GM12878 (cell line): ENCODE measurements around the gene SRC. TPM values are rescaled to one million over a fixed set of nuclear protein-coding genes. Genes with fewer than 3 reads are reported as not detected.

Experiments used
- ATAC-seq: fragments of 200-7000 bp; cut with Tn5 transposase; 3 replicates; pipeline ENCODE4 v1.9.1; 2020; ENCODE audit warnings: mild to moderate bottlenecking, moderate library complexity
- BruUV-seq: library from RNA; stranded (reverse); fragments of 400-500 nt; replicated peaks from 2 replicates; lab custom pipeline; 2021; lab: Mats Ljungman, UMichigan
- CTCF ChIA-PET: fragments of 300-600 bp; sonication (Branson Sonifier 250); formaldehyde crosslinking; extraction: SDS; loops from one replicate; lab custom pipeline; 2021; ENCODE audit warnings: inconsistent platforms; lab: Yijun Ruan, JAX
- POLR2A ChIA-PET: fragments of 350-600 bp; formaldehyde crosslinking; extraction: SDS; loops from one replicate; lab custom pipeline; 2021; ENCODE audit warnings: inconsistent platforms; lab: Charles Lee
- RAD21 ChIA-PET: fragments of 300-600 bp; sonication (Branson Sonifier 250); formaldehyde crosslinking; loops from one replicate; lab custom pipeline; 2023; ENCODE audit warnings: antibody characterized with exemption; ENCODE audit not compliant: unreplicated experiment; lab: Charles Lee
- SMC1A ChIA-PET: fragments of 300-600 bp; sonication (Branson Sonifier 250); formaldehyde crosslinking; loops from one replicate; lab custom pipeline; 2023; ENCODE audit not compliant: unreplicated experiment, uncharacterized antibody; lab: Charles Lee
- DNase-seq: peaks from one replicate; pipeline ENCODE4 v3.0.0-alpha.2; 2011; ENCODE audit warnings: low read depth, low spot score
- FAIRE-seq: peaks from 3 replicates; lab custom pipeline; 2011; peaks lifted over from hg19 to GRCh38; lab: Jason Lieb, UNC
- H2AFZ ChIP-seq: 2 replicates; pipeline ENCODE4 v1.6.0; 2011; ENCODE audit warnings: low read depth, low read length, control low read depth; ENCODE audit not compliant: control insufficient read depth
- H3K27ac ChIP-seq: 2 replicates; pipeline ENCODE4 v1.5.1; 2011; ENCODE audit warnings: control low read depth; ENCODE audit not compliant: control insufficient read depth, insufficient read depth
- H3K27me3 ChIP-seq, 2 experiments: replicated peaks in 1 of 2; 2 replicates each; pipeline versions ENCODE4 v1.6.0 to v1.6.1; 2011; ENCODE audit warnings: low read length in 1 of 2; ENCODE audit not compliant: control insufficient read depth in 2 of 2, insufficient read depth in 2 of 2
- H3K36me3 ChIP-seq, 2 experiments: 2 replicates each; pipeline ENCODE4 v1.5.1; 2011; ENCODE audit warnings: low read length in 1 of 2; ENCODE audit not compliant: control insufficient read depth in 2 of 2, insufficient read depth in 2 of 2
- H3K4me1 ChIP-seq: 2 replicates; pipeline ENCODE4 v1.6.1; 2011; ENCODE audit warnings: mild to moderate bottlenecking, low read length, moderate library complexity, mixed read lengths; ENCODE audit not compliant: control insufficient read depth, insufficient read depth
- H3K4me2 ChIP-seq: 2 replicates; pipeline ENCODE4 v1.6.0; 2011; ENCODE audit warnings: control low read depth; ENCODE audit not compliant: control insufficient read depth, insufficient read depth
- H3K4me3 ChIP-seq: fragments of 200-600 bp; sonication (generic); 2 replicates; pipeline ENCODE4 v1.5.1; 2016
- H3K79me2 ChIP-seq: 2 replicates; pipeline ENCODE4 v1.6.0; 2011; ENCODE audit warnings: low read length; ENCODE audit not compliant: control insufficient read depth, insufficient read depth
- H3K9ac ChIP-seq: 2 replicates; pipeline ENCODE4 v1.8.0; 2011; ENCODE audit warnings: low read length, control low read depth, mixed read lengths; ENCODE audit not compliant: control insufficient read depth, insufficient read depth
- H3K9me3 ChIP-seq: replicated peaks from 3 replicates; pipeline ENCODE4 v1.5.1; 2011; ENCODE audit warnings: mild to moderate bottlenecking, low read length; ENCODE audit not compliant: control insufficient read depth, insufficient read depth
- H4K20me1 ChIP-seq: 2 replicates; pipeline ENCODE4 v1.6.0; 2011; ENCODE audit not compliant: control insufficient read depth, insufficient read depth
- NR2F1 ChIP-seq: fragments of 450-650 bp; conservative IDR thresholded peaks from 2 replicates; pipeline ENCODE4 v1.6.1; 2017; ENCODE audit warnings: mild to moderate bottlenecking
- POLR2A ChIP-seq: IDR thresholded peaks from 2 replicates; pipeline ENCODE4 v1.6.1; 2011; ENCODE audit warnings: low read depth, mild to moderate bottlenecking, low read length
- POLR2AphosphoS5 ChIP-seq: IDR thresholded peaks from 2 replicates; pipeline ENCODE4 v1.6.1; 2011; ENCODE audit warnings: mild to moderate bottlenecking, low read length, inconsistent platforms
- RBBP5 ChIP-seq: fragments of 200-600 bp; sonication (generic); conservative IDR thresholded peaks from 2 replicates; pipeline ENCODE4 v1.6.1; 2016
- STAT3 ChIP-seq: IDR thresholded peaks from 2 replicates; pipeline ENCODE4 v1.6.1; 2011; ENCODE audit warnings: low read depth, low read length, improper control_type of control experiment
- TCF12 ChIP-seq: IDR thresholded peaks from 2 replicates; pipeline ENCODE4 v1.6.1; 2011; ENCODE audit warnings: low read depth, mild to moderate bottlenecking, low read length
- ZNF384 ChIP-seq: IDR thresholded peaks from 2 replicates; pipeline ENCODE4 v1.6.1; 2012; ENCODE audit warnings: low read depth, mild to moderate bottlenecking, low read length, improper control_type of control experiment, borderline replicate concordance
- ZSCAN29 ChIP-seq: fragments of 450-650 bp; IDR thresholded peaks from 2 replicates; pipeline ENCODE4 v1.6.1; 2017; ENCODE audit warnings: mild to moderate bottlenecking, moderate library complexity
- WGBS: methylation state at CpG from one replicate; pipeline ENCODE4 v1.1.6; 2016; ENCODE audit warnings: low lambda C conversion rate; ENCODE audit not compliant: insufficient replicate concordance, insufficient coverage; ENCODE audit errors: missing lambda C conversion rate; 5-methylcytosine and 5-hydroxymethylcytosine counted together
- in situ Hi-C: fragments of 300-500 bp; cut with MboI; formaldehyde crosslinking; loops from 9 replicates; pipeline ENCODE4 v1.14.3; 2018; ENCODE audit warnings: mixed read lengths
- intact Hi-C: fragments of 100-400 bp; cut with micrococcal nuclease; formaldehyde crosslinking; loops from one replicate; pipeline ENCODE4 v1.14.2; 2022; ENCODE audit not compliant: unreplicated experiment
- polyA plus RNA-seq, 11 experiments: library from polyadenylated mRNA; depleted of rRNA in 4 of 11; unstranded in 6 of 11; stranded (reverse) in 5 of 11; fragments of >200 nt; fragmentation: Nextera tagmentation in 4 of 11; fragmentation: Illumina TruSeq in 1 of 11; extraction: Ambion mirVana in 4 of 11; extraction: Trizol in 1 of 11; gene quantifications; 1 replicate in 1 of 11; 2 replicates in 10 of 11; pipeline versions ENCODE4 v1.2.1 to v1.2.3, GENCODE V29; 2011 to 2016; ENCODE audit warnings: inconsistent platforms in 2 of 11, missing spikeins in 2 of 11, low read depth in 1 of 11
- total RNA-seq, 4 experiments: library from RNA; depleted of rRNA in 3 of 4; stranded (reverse); fragments of >200 nt in 3 of 4; fragmentation: Illumina TruSeq in 1 of 4; extraction: Trizol in 1 of 4; gene quantifications; 2 replicates each; pipeline versions ENCODE4 v1.2.1 to v1.2.3, GENCODE V29; 2013 to 2021
- TF ChIP-seq, protein P1 (sequence below): fragments of 450-650 bp; IDR thresholded peaks from 2 replicates; pipeline ENCODE4 v1.6.1; 2018; ENCODE audit warnings: borderline replicate concordance, mild to moderate bottlenecking; ENCODE audit not compliant: partially characterized antibody

Gene SRC
- total and polyA plus RNA-seq, 10 of the 15 experiments (the other 5 are each of a cell fraction or from before 2014, with no cell fraction given): 0.60 to 71.3 (median 27.2) TPM

DNA sequence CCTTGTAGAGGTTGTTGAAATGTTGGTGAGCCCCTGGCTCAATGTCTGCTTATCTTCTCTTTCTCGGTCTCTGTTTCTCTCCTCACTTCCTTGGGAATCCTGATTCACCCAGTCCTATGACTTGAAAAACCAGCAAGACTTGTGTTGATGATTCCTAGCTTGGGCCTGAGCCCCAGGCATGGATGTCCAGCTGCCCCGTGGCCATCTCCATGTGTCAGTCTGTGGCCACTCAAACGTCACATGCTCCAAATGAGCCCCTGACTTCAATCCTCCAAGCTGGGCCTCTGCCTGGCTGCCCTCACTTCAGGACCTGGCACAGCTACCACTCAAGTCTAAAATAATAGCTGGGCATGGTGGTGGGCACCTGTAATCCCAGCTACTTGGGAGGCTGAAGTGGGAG is 81.0 kb downstream of the SRC start:
- intact Hi-C loops (no loop called here), in situ Hi-C loops (no loop called here)
- WGBS: 7% methylated on average over 3 of the region's 3 CpGs
- no peak for ATAC-seq
- TF ChIP-seq POLR2AphosphoS5 (no peak), ZSCAN29 (no peak), POLR2A (no peak), NR2F1 (no peak), TCF12 (no peak)
- no peak overlapping the region for H3K27ac ChIP-seq
- ChIA-PET POLR2A (no interaction called here), RAD21 (no interaction called here), SMC1A (interaction anchor here (0.5 to 1.2 kb wide), 3 partner anchors 51 to 443 kb away, joined by 3 read pairs; no protein-coding TSS in a partner anchor), CTCF (interaction anchor here (1.7 kb wide), 1 partner anchor 238 kb away, joined by 4 read pairs; no protein-coding TSS in a partner anchor)
- no peaks in the 10 kb centered on the region for H3K36me3 ChIP-seq
- no peak overlapping the region for H3K9ac ChIP-seq
- H2AFZ ChIP-seq: no peak overlapping the region
- no peaks in the 10 kb centered on the region for H3K9me3 ChIP-seq
- no peak for FAIRE-seq
- H3K4me1 ChIP-seq: no peaks in the 10 kb centered on the region
- no peak overlapping the region for H3K4me3 ChIP-seq
- BruUV-seq: no TSS peak
- H4K20me1 ChIP-seq: no peaks in the 10 kb centered on the region
- no peaks in the 10 kb centered on the region for H3K79me2 ChIP-seq
- H3K27me3 ChIP-seq: peaks cover 3 to 6% of the 10 kb centered on the region in 2 experiments; a peak in 3 of 4 replicates
- no peak for DNase-seq
- H3K4me2 ChIP-seq: no peak overlapping the region

DNA sequence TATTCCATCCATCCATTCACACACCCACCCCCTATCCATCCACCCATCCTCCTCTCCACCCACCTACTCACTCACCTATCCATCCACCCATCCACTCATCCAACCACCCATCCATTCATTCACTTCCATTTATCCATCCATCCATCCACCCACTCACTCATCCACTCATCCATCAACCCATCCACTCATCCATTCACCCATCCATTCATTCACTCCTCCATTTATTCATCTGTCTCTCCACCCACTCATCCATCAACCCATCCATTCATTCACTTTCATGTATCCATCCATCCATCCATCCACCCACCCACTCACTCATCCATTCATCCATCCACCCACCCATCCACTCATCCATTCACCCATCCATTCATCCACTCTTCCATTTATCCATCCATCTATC is 84.1 kb downstream of the SRC start:
- intact Hi-C loops (no loop called here), in situ Hi-C loops (no loop called here)
- no peak overlapping the region for H2AFZ ChIP-seq
- TF ChIP-seq ZNF384 (no peak), STAT3 (no peak), RBBP5 (no peak)
- TF ChIP-seq, protein P1, sequence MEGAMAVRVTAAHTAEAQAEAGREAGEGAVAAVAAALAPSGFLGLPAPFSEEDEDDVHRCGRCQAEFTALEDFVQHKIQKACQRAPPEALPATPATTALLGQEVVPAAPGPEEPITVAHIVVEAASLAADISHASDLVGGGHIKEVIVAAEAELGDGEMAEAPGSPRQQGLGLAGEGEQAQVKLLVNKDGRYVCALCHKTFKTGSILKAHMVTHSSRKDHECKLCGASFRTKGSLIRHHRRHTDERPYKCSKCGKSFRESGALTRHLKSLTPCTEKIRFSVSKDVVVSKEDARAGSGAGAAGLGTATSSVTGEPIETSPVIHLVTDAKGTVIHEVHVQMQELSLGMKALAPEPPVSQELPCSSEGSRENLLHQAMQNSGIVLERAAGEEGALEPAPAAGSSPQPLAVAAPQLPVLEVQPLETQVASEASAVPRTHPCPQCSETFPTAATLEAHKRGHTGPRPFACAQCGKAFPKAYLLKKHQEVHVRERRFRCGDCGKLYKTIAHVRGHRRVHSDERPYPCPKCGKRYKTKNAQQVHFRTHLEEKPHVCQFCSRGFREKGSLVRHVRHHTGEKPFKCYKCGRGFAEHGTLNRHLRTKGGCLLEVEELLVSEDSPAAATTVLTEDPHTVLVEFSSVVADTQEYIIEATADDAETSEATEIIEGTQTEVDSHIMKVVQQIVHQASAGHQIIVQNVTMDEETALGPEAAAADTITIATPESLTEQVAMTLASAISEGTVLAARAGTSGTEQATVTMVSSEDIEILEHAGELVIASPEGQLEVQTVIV: peak; percentile 39
- H3K9me3 ChIP-seq: no peaks in the 10 kb centered on the region
- no peaks in the 10 kb centered on the region for H3K79me2 ChIP-seq
- no peak overlapping the region for H3K9ac ChIP-seq
- H3K36me3 ChIP-seq: no peaks in the 10 kb centered on the region
- ChIA-PET POLR2A (no interaction called here), RAD21 (no interaction called here), SMC1A (no interaction called here), CTCF (no interaction called here)
- ATAC-seq (no peak), DNase-seq (no peak), FAIRE-seq (no peak)
- no peak overlapping the region for H3K27ac ChIP-seq
- no peaks in the 10 kb centered on the region for H3K4me1 ChIP-seq
- no peak overlapping the region for H3K4me3 ChIP-seq
- BruUV-seq: no TSS peak
- H3K27me3 ChIP-seq: peaks cover 0 to 5% of the 10 kb centered on the region in 2 experiments; a peak in 2 of 4 replicates
- H4K20me1 ChIP-seq: no peaks in the 10 kb centered on the region
- H3K4me2 ChIP-seq: no peak overlapping the region
